GM19467 (cell line): ENCODE results near the gene PTGR3.
A peak's percentile ranks its signal among the peaks of the same experiment; 100 is the strongest.
"Not testable (repeated sequence)": the region's sequence is repeated elsewhere in the genome, so short reads cannot be mapped to it uniquely, and the experiment has no call there.

Experiments used
- ATAC-seq: cut with Tn5 transposase; IDR thresholded peaks from one replicate; pipeline ENCODE4 v1.9.1; 2021; ENCODE audit warnings: mild to moderate bottlenecking, moderate library complexity; ENCODE audit not compliant: unreplicated experiment

Gene PTGR3

GRCh38 chr18:75203416-75204268 lies 5.3 kb downstream of the PTGR3 start:
- ATAC-seq, result no peak

- ATAC-seq, result no peak
These were observed 6.1 kb downstream of the PTGR3 start for GRCh38 chr18:75202696-75203365.

GRCh38 chr18:75201282-75202270 lies 7.4 kb downstream of the PTGR3 start:
- ATAC-seq, result no peak

GRCh38 chr18:75200605-75201280 lies 8.2 kb downstream of the PTGR3 start:
- ATAC-seq, result no peak

DNA sequence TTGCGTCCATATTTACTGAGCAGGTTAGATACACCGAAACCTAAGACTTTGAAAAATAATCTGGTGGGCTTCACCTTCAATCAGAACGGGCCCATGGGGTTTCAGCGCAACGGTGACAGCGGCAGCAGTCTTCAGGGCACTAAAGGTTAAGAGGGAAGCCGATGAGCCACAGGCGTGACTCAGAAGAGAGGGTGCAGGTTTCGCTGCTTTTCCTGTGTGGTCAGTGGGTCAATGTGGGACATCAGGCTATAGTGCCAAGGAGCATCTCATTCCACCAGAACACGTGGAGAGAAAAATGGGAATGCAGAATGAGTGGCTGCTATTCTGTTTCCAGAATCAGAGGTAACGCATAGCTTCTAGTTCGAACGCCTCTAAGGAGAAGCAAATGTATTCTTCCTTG lies 8.9 kb downstream of the PTGR3 start:
- ATAC-seq, result no peak

- no peak for ATAC-seq
These were observed 9.6 kb downstream of the PTGR3 start for GRCh38 chr18:75199327-75199726.

DNA sequence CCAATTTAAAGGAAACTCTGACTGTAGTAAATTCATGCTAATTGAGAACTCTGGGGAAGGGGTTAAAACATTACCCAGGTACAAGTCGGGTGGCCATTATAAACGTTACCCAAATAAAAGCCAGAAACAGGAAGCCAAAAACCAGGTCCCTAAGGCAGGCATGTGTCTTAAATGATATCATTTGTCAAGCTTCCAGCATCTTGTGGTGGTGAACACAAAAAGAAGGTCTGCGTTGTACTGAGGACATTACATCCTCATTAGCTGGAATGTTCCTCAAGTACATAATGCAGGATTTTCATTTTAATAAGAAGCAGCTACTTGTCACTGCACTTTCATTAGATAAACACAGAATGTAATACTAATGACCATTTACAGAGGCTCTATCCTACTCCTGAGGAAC lies 10.9 kb downstream of the PTGR3 start:
- no peak for ATAC-seq

- ATAC-seq, result no peak
These were observed 16.0 kb downstream of the PTGR3 start for GRCh38 chr18:75192899-75193298.

- ATAC-seq, result no peak
These were observed 19.2 kb downstream of the PTGR3 start for GRCh38 chr18:75189696-75190095.

- ATAC-seq, result not testable (repeated sequence)
These were observed 21.2 kb downstream of the PTGR3 start for GRCh38 chr18:75187702-75188101.

DNA sequence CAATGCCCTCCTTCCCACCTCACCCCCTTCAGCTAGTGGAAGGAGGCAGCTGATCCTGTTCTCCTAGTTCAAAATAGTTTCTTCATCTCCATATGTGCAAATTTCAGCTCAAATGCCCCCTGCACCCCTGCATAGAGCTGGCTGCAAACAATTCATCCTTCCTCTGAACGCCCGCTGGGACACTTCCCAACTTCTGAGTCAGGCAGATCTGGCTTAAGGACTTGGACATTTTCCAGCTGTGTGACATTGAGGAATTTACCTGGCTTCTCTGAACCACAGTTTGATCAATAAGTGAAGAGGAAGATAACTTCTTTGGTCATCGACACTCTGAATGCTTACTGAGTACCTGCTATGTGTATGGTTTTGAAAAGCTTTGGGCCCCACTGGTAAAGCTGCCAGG lies 23.5 kb downstream of the PTGR3 start:
- ATAC-seq, result no peak

DNA sequence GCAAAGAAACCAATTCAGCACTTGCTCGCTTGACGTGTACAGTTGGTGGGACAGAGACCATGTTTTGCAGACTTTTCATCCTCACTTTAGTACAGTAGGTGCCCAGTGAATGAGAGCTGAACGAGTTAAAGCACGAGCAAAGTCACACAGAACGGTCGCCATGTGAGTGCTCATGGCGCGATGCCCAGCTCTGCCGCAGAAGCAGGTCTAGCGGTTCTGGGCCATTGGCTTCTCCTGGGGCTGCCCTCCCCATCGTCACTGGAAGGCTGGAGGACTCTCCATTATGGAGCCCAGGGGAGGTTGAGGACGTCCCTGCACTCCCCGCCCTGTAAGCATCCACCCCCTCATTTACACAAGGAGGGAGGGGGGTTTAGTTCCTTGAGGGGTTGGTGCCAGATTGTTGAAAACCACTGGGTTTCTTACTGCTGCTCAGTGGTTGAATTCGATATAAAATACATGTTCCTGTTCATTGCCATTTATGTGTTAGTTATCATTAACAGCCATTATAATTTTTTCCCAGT lies 24.9 kb downstream of the PTGR3 start:
- ATAC-seq, result no peak

GRCh38 chr18:75183524-75183923 lies 25.4 kb downstream of the PTGR3 start:
- no peak for ATAC-seq

DNA sequence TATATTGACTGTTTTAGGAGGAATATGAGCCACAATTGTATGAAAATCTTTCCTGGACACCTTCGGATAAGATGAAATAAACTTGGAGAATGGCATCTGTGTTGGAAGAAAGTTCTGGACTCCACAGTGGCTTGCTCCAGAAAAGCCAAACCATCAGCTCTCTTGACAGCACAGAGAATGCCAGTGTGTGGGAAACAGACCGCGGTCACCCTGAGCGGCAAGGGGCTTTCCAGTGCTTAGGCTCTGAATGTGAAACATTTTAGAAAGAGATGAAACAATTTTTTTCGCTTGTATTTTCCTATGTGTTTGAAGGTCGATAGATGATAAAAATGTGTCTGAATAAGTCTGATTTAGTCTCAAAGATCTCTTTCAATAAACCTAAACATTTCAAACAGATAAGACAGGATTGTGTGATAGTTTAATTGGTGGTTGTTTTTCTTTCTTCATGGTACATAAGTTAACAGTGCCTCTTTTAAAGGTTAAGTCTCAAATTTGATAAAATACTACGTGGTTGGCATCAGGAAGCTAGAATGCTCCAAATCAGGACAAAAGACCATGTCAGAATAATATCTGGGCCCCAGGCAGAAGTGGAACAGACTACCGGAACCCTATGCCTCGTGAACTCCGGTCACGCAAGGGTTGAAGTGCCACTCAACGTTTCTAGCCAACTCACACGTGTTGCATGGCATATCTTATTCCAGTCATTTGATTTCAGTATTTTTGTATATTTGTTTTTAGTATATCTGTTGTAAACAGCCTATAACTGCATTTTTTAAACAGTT lies 28.9 kb downstream of the PTGR3 start:
- ATAC-seq, result no peak

GRCh38 chr18:75178376-75178775 lies 30.6 kb downstream of the PTGR3 start:
- no peak for ATAC-seq

DNA sequence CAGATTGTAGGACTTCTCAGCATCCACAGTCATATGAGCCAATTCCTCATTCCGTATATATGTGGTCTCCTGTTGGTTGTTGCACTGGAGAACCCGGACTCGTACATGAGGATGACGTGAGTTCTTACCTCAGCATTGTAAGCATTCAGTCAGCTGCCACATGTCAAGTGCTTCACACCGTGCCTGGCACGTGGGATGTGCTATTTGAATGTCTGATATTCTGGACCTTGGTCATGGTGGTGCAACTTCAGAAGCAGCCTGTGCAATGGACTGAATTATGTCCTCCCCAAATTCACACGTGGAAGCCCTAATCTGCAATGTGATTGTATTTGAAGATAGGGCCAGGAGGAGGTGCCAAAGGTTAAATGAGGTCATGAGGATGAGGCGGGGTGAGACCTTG lies 32.1 kb downstream of the PTGR3 start:
- ATAC-seq, result no peak

GRCh38 chr18:75173738-75174137 lies 35.2 kb downstream of the PTGR3 start:
- ATAC-seq, result no peak

DNA sequence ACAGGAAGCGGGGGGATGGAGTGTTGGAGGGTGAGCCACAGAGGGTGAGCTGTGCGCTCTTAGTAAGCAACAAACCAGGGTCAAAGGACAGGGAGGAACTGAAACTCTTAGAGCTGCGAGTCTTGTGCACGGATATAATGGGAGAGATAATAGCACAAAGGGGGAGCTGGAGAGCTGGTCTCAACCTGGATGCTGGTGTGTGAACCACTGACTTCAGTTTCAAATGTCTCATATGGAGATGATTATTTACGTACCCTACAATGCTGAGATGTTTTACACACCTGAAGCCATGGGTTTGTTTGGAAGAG lies 35.9 kb downstream of the PTGR3 start:
- ATAC-seq, result peak; percentile 99

GRCh38 chr18:75172299-75173124 lies 36.4 kb downstream of the PTGR3 start:
- ATAC-seq, result peak; percentile 10
